GM21619 (cell line): Measurements from ENCODE around the gene XXYLT1.
"Not testable (repeated sequence)": the region's sequence is repeated elsewhere in the genome, so short reads cannot be mapped to it uniquely, and the experiment has no call there.

Experiments used
- ATAC-seq: cut with Tn5 transposase; IDR thresholded peaks from one replicate; pipeline ENCODE4 v1.9.1; 2021; ENCODE audit not compliant: unreplicated experiment

The XXYLT1 gene

GRCh38 chr3:195187609-195188425 lies 83.1 kb downstream of the XXYLT1 start:
- no peak for ATAC-seq

GRCh38 chr3:195186710-195187047 lies 84.3 kb downstream of the XXYLT1 start:
- ATAC-seq = not testable (repeated sequence)

- ATAC-seq = no peak
Observed at GRCh38 chr3:195186041-195186709, 84.8 kb downstream of the XXYLT1 start.

GRCh38 chr3:195185583-195185982 lies 85.4 kb downstream of the XXYLT1 start:
- no peak for ATAC-seq

GRCh38 chr3:195184716-195185421 lies 86.1 kb downstream of the XXYLT1 start:
- no peak for ATAC-seq

GRCh38 chr3:195183071-195183776 lies 87.7 kb downstream of the XXYLT1 start:
- no peak for ATAC-seq

- no peak for ATAC-seq
Observed at GRCh38 chr3:195182470-195182795, 88.5 kb downstream of the XXYLT1 start.

GRCh38 chr3:195181741-195182469 lies 89.1 kb downstream of the XXYLT1 start:
- ATAC-seq = no peak

- no peak for ATAC-seq
Observed at GRCh38 chr3:195181113-195181498, 89.9 kb downstream of the XXYLT1 start.

GRCh38 chr3:195180490-195181112 lies 90.4 kb downstream of the XXYLT1 start:
- no peak for ATAC-seq

- no peak for ATAC-seq
Observed at GRCh38 chr3:195179776-195180489, 91.0 kb downstream of the XXYLT1 start.

- ATAC-seq = no peak
Observed at GRCh38 chr3:195178124-195178910, 92.6 kb downstream of the XXYLT1 start.

GRCh38 chr3:195177422-195178123 lies 93.4 kb downstream of the XXYLT1 start:
- no peak for ATAC-seq

- ATAC-seq = no peak
Observed at GRCh38 chr3:195176776-195177175, 94.2 kb downstream of the XXYLT1 start.

GRCh38 chr3:195175476-195176337 lies 95.3 kb downstream of the XXYLT1 start:
- ATAC-seq = no peak

GRCh38 chr3:195175076-195175475 lies 95.9 kb downstream of the XXYLT1 start:
- no peak for ATAC-seq

GRCh38 chr3:195173657-195174056 lies 97.3 kb downstream of the XXYLT1 start:
- ATAC-seq = no peak
